Upper lobe of left lung (tissue), 6 donors: Measurements from ENCODE around the gene FBXL13. TPM values are rescaled to one million over a fixed set of nuclear protein-coding genes. Genes with fewer than 3 reads are reported as not detected.

Source experiments
- ATAC-seq, 2 donors: fragments of 200-7000 bp; cut with Tn5 transposase; one replicate each; pipeline ENCODE4 v1.9.1; 2022; ENCODE audit warnings: mild to moderate bottlenecking in 2 of 2, moderate library complexity in 2 of 2; ENCODE audit not compliant: low FRiP score in 2 of 2
- DNase-seq, 2 donors: peaks; one replicate each; pipeline ENCODE4 v3.0.0-alpha.2; 2019 to 2020
- H3K27ac ChIP-seq, 4 donors: fragments of 200-600 bp; sonication (generic); one replicate each; pipeline ENCODE4 v1.5.1; 2016 to 2019
- H3K27me3 ChIP-seq, 4 donors: fragments of 200-600 bp; sonication (generic); one replicate each; pipeline ENCODE4 v1.5.1; 2017 to 2019
- H3K36me3 ChIP-seq, 4 donors: fragments of 200-600 bp; sonication (generic); one replicate each; pipeline ENCODE4 v1.5.1; 2016 to 2019
- H3K4me1 ChIP-seq, 4 donors: fragments of 200-600 bp; sonication (generic); one replicate each; pipeline ENCODE4 v1.5.1; 2018 to 2019
- H3K4me3 ChIP-seq, 4 donors: fragments of 200-600 bp; sonication (generic); one replicate each; pipeline ENCODE4 v1.5.1; 2017 to 2019; ENCODE audit warnings: mild to moderate bottlenecking in 2 of 4, moderate library complexity in 1 of 4
- H3K9me3 ChIP-seq, 4 donors: fragments of 200-600 bp; sonication (generic); one replicate each; pipeline ENCODE4 v1.5.1; 2018 to 2019
- EP300 ChIP-seq, 4 donors: sonication (generic); formaldehyde crosslinking; IDR thresholded peaks; one replicate each; pipeline ENCODE4 v1.5.1; 2017; ENCODE audit warnings: antibody characterized with exemption in 4 of 4, control low read depth in 2 of 4
- POLR2A ChIP-seq, 4 donors: fragments of 450-650 bp; IDR thresholded peaks; one replicate each; pipeline ENCODE4 v1.5.1; 2016 to 2017; ENCODE audit warnings: antibody characterized with exemption in 4 of 4, mild to moderate bottlenecking in 2 of 4
- POLR2AphosphoS5 ChIP-seq, 2 donors: sonication (generic); formaldehyde crosslinking; IDR thresholded peaks; one replicate each; pipeline ENCODE4 v1.5.1; 2017; ENCODE audit warnings: antibody characterized with exemption in 2 of 2
- WGBS, 2 donors: methylation state at CpG; one replicate each; pipeline ENCODE4 v1.1.5; 2017 to 2018; 5-methylcytosine and 5-hydroxymethylcytosine counted together
- total RNA-seq, 6 donors: library from RNA; depleted of rRNA in 4 of 6; stranded (reverse); fragments of >200 nt in 4 of 6; gene quantifications; one replicate each; pipeline versions ENCODE4 v1.1.0 to v1.2.1, GENCODE V29; 2016 to 2021
- TF ChIP-seq, protein P1 (sequence below), 6 experiments: fragments of 450-650 bp in 4 of 6; fragments of 200-600 bp in 2 of 6; sonication (generic) in 2 of 6; IDR thresholded peaks; one replicate each; pipeline ENCODE4 v1.5.1; 2016 to 2019; ENCODE audit warnings: antibody characterized with exemption in 6 of 6
- donor health status: DM: no; HTN: no; CAD: no; lungs with moderate emphysema.
- donor health status: DM: no; HTN: yes; CAD: no; lungs with severe emphysema.

The FBXL13 gene
- total RNA-seq, 6 donors from 2014 or later, result 1.6 to 11.6 (median 2.9) TPM

- no peaks in the 10 kb centered on the region for H3K4me1 ChIP-seq
- H3K9me3 ChIP-seq, result no peaks in the 10 kb centered on the region
- H3K27ac ChIP-seq, result no peak overlapping the region
- TF ChIP-seq, protein P1, sequence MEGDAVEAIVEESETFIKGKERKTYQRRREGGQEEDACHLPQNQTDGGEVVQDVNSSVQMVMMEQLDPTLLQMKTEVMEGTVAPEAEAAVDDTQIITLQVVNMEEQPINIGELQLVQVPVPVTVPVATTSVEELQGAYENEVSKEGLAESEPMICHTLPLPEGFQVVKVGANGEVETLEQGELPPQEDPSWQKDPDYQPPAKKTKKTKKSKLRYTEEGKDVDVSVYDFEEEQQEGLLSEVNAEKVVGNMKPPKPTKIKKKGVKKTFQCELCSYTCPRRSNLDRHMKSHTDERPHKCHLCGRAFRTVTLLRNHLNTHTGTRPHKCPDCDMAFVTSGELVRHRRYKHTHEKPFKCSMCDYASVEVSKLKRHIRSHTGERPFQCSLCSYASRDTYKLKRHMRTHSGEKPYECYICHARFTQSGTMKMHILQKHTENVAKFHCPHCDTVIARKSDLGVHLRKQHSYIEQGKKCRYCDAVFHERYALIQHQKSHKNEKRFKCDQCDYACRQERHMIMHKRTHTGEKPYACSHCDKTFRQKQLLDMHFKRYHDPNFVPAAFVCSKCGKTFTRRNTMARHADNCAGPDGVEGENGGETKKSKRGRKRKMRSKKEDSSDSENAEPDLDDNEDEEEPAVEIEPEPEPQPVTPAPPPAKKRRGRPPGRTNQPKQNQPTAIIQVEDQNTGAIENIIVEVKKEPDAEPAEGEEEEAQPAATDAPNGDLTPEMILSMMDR (IDR thresholded peaks at IDR 0.05), result no peak
- TF ChIP-seq POLR2AphosphoS5 (IDR thresholded peaks at IDR 0.05) (no peak), POLR2A (IDR thresholded peaks at IDR 0.05) (no peak), EP300 (IDR thresholded peaks at IDR 0.05) (no peak)
- ATAC-seq, result no peak
- no peaks in the 10 kb centered on the region for H3K36me3 ChIP-seq
- no peaks in the 10 kb centered on the region for H3K27me3 ChIP-seq
- 95 to 100% methylated on average over 2 of the region's 2 CpGs for WGBS, 2 donors
- no peak for DNase-seq
- H3K4me3 ChIP-seq, result no peak overlapping the region
These were observed 202.1 kb downstream of the FBXL13 start for GRCh38 chr7:102872460-102872859.

DNA sequence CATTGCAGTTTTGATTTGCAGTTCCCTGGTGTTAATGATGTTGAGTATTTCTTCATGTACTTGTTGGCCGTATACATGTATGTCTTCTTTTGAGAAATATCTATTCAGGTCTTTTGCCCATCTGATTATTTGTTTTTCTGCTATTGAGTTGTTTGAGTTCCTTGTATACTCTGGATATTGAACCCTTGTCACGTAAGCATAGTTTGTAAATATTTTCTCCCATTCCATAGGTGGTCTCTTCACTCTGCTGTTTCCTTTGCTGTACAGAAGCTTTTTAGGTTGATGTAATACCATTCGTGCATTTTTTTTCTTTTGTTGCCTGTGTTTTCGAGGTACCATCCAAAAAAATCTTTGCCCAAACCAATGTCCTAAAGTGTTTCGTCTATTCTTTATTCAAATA lies 205.4 kb downstream of the FBXL13 start:
- no peak overlapping the region for H3K27ac ChIP-seq
- no peaks in the 10 kb centered on the region for H3K4me1 ChIP-seq
- TF ChIP-seq POLR2A (IDR thresholded peaks at IDR 0.05) (no peak), POLR2AphosphoS5 (IDR thresholded peaks at IDR 0.05) (no peak), EP300 (IDR thresholded peaks at IDR 0.05) (no peak)
- TF ChIP-seq, protein P1 (IDR thresholded peaks at IDR 0.05), result no peak
- ATAC-seq (no peak), DNase-seq (no peak)
- H3K36me3 ChIP-seq, result no peaks in the 10 kb centered on the region
- H3K27me3 ChIP-seq, result no peaks in the 10 kb centered on the region
- no peak overlapping the region for H3K4me3 ChIP-seq
- no peaks in the 10 kb centered on the region for H3K9me3 ChIP-seq
- 79 to 87% methylated on average over 5 of the region's 5 CpGs for WGBS, 2 donors

DNA sequence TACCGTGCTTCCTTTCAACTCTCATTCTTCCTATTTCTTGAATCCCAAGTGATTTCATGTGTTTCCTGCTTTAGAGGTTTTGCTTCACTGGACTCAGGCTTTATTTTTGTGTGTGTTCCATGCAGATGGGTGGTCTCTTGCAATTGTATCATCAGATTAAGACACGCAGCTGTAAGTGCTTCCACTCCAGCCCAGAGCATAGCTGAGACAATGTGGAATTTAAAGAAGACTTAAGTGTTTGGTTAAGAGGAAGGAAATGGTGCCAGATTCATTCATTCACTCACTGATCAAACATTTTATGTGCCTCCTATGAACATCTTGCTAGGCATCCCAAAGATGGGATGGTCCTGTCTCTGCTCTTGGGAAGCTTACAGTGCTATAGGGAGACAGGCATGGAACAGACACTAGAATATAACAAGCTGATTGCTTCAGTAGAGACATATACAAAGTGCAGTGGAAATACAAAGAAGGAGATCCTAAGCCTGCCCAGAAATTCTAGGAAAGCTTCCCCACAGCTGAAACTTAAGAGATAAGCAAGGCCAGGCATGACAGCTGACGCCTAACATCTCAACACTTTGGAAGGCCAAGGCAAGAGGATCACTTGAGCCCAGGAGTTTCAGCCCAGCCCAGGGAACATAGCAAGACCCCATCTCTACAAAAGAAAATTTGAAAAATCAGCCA lies 207.9 kb downstream of the FBXL13 start:
- ATAC-seq, result no peak
- DNase-seq, result no peak
- no peaks in the 10 kb centered on the region for H3K4me1 ChIP-seq

DNA sequence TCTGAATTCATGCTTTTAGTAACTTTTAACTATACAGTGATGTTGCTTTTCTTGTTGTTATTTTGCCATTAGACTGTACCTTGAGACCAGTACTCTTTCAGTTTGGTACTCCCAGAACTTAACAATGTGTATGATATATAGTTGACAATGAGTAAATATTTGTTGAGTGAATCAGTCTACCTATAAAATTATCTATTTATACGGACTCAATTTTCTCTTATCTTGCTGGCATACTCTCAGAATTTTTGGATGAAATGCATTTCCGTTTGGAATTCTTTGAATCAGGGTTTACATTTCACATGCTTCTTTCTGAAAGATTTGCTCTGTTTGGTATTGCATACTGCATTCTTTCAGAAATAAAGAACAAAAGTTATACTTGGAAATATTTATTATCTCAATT lies 209.6 kb downstream of the FBXL13 start:
- Histone ChIP-seq H3K4me1 (no peaks in the 10 kb centered on the region), H3K27me3 (no peaks in the 10 kb centered on the region), H3K36me3 (no peaks in the 10 kb centered on the region), H3K9me3 (no peaks in the 10 kb centered on the region), H3K4me3 (no peak overlapping the region), H3K27ac (no peak overlapping the region)
- WGBS, 2 donors, result 56 to 58% methylated on average over 2 of the region's 2 CpGs
- ATAC-seq (no peak), DNase-seq (no peak)
- TF ChIP-seq POLR2A (IDR thresholded peaks at IDR 0.05) (no peak), POLR2AphosphoS5 (IDR thresholded peaks at IDR 0.05) (no peak), EP300 (IDR thresholded peaks at IDR 0.05) (no peak)
- TF ChIP-seq, protein P1 (IDR thresholded peaks at IDR 0.05), result no peak

More for the DNA sequence above, 207.9 kb downstream of the FBXL13 start:
- H3K27ac ChIP-seq, result no peak overlapping the region
- no peaks in the 10 kb centered on the region for H3K36me3 ChIP-seq
- no peaks in the 10 kb centered on the region for H3K9me3 ChIP-seq
- 85 to 90% methylated on average over 3 of the region's 3 CpGs for WGBS, 2 donors
- H3K27me3 ChIP-seq, result no peaks in the 10 kb centered on the region
- H3K4me3 ChIP-seq, result no peak overlapping the region
- no peak for TF ChIP-seq POLR2AphosphoS5 (IDR thresholded peaks at IDR 0.05)
- TF ChIP-seq POLR2A (IDR thresholded peaks at IDR 0.05), result no peak
- TF ChIP-seq, protein P1 (IDR thresholded peaks at IDR 0.05), result no peak
- TF ChIP-seq EP300 (IDR thresholded peaks at IDR 0.05), result no peak

GRCh38 chr7:102860351-102860811 lies 214.2 kb downstream of the FBXL13 start:
- no peak overlapping the region for H3K4me3 ChIP-seq
- H3K27ac ChIP-seq, result no peak overlapping the region
- no peaks in the 10 kb centered on the region for H3K4me1 ChIP-seq
- H3K27me3 ChIP-seq, result no peaks in the 10 kb centered on the region
- no peaks in the 10 kb centered on the region for H3K9me3 ChIP-seq
- no peaks in the 10 kb centered on the region for H3K36me3 ChIP-seq
- DNase-seq, result no peak
- ATAC-seq, result peak in 1 of 2 donors; percentile 34
- WGBS, 2 donors, result 49 to 61% methylated on average over 3 of the region's 3 CpGs
- TF ChIP-seq, protein P1 (IDR thresholded peaks at IDR 0.05), result no peak
- TF ChIP-seq POLR2A (IDR thresholded peaks at IDR 0.05) (no peak), EP300 (IDR thresholded peaks at IDR 0.05) (no peak), POLR2AphosphoS5 (IDR thresholded peaks at IDR 0.05) (no peak)
